SIG-M5 treated with dmso at 0.1 percent for 504 hours (cell line): ENCODE results near the gene C5orf63.
"Not testable (repeated sequence)": the region's sequence is repeated elsewhere in the genome, so short reads cannot be mapped to it uniquely, and the experiment has no call there.

Source experiments
- DNase-seq: peaks from one replicate; lab custom pipeline; 2025; ENCODE audit not compliant: unreplicated experiment; lab: John Stamatoyannopoulos, UW

Gene C5orf63

GRCh38 chr5:127038550-127038949, 34.8 kb downstream of the C5orf63 start:
- DNase-seq, result no peak

GRCh38 chr5:127031863-127032232, 41.5 kb downstream of the C5orf63 start:
- no peak for DNase-seq

- DNase-seq, result no peak
Measured at GRCh38 chr5:127031147-127031862, 42.0 kb downstream of the C5orf63 start.

GRCh38 chr5:127030259-127031146, 42.8 kb downstream of the C5orf63 start, which contains the start of gene MARCHF3:
MARCHF3 (minus strand) TSS chr5:127030558; CDS start chr5:126918171, 112,387 bp downstream.
- DNase-seq, result peak; percentile 94

GRCh38 chr5:127029581-127030258, 43.6 kb downstream of the C5orf63 start:
- peak; percentile 61 for DNase-seq

- DNase-seq, result peak; percentile 35
Measured at GRCh38 chr5:127028822-127029457, 44.4 kb downstream of the C5orf63 start.

GRCh38 chr5:127027539-127027938, 45.8 kb downstream of the C5orf63 start:
- DNase-seq, result no peak

GRCh38 chr5:127026166-127026565, 47.1 kb downstream of the C5orf63 start:
- no peak for DNase-seq

GRCh38 chr5:127025467-127025866, 47.8 kb downstream of the C5orf63 start:
- no peak for DNase-seq

GRCh38 chr5:127024821-127025220, 48.5 kb downstream of the C5orf63 start:
- no peak for DNase-seq

GRCh38 chr5:127023552-127024191, 49.6 kb downstream of the C5orf63 start:
- DNase-seq, result not testable (repeated sequence)

GRCh38 chr5:127022846-127023245, 50.5 kb downstream of the C5orf63 start:
- no peak for DNase-seq

GRCh38 chr5:127019928-127020327, 53.4 kb downstream of the C5orf63 start:
- no peak for DNase-seq

GRCh38 chr5:127016722-127017121, 56.6 kb downstream of the C5orf63 start:
- DNase-seq, result not testable (repeated sequence)

GRCh38 chr5:127015716-127016115, 57.6 kb downstream of the C5orf63 start:
- no peak for DNase-seq

- peak; percentile 59 for DNase-seq
Measured at GRCh38 chr5:127014573-127014972, 58.7 kb downstream of the C5orf63 start.

- DNase-seq, result no peak
Measured at GRCh38 chr5:127013407-127013806, 59.9 kb downstream of the C5orf63 start.

GRCh38 chr5:127012916-127013315, 60.4 kb downstream of the C5orf63 start:
- no peak for DNase-seq

- DNase-seq, result no peak
Measured at GRCh38 chr5:127011961-127012644, 61.2 kb downstream of the C5orf63 start.

GRCh38 chr5:127011153-127011552, 62.1 kb downstream of the C5orf63 start:
- DNase-seq, result no peak
